ENCODE results near the gene TIMP2.
A peak's percentile ranks its signal among the peaks of the same experiment; 100 is the strongest.

TIMP2 gene

GRCh38 chr17:78896091-78896833 lies 28.9 kb downstream of the TIMP2 start:
- no peak for TF ChIP-seq CTCF (IDR thresholded peaks at IDR 0.05)

GRCh38 chr17:78895322-78895721 lies 29.9 kb downstream of the TIMP2 start:
- Histone ChIP-seq H3K27ac (peak overlapping the region; percentile 43 to 66), H3K27me3 (no peaks in the 10 kb centered on the region), H3K4me1 (peaks cover 0 to 100% (median 72%) of the 10 kb centered on the region in 4 donors)

More at GRCh38 chr17:78896091-78896833, 28.9 kb downstream of the TIMP2 start:
- H3K36me3 ChIP-seq, result peaks cover 0 to 21% (median 6%) of the 10 kb centered on the region in 3 donors
- H3K27ac ChIP-seq, result peak overlapping the region; percentile 43 to 66
- H3K27me3 ChIP-seq, result no peaks in the 10 kb centered on the region
- DNase-seq, result no peak
- intact Hi-C loops (cut with DNase I; ENCODE audit: low total_unique reads), result no loop called here
- H3K4me1 ChIP-seq, result peaks cover 0 to 98% (median 72%) of the 10 kb centered on the region in 4 donors
- no peaks in the 10 kb centered on the region for H3K9me3 ChIP-seq
- H3K4me3 ChIP-seq, result peak overlapping the region in 1 of 2 donors; percentile 1

GRCh38 chr17:78893684-78894083 lies 31.5 kb downstream of the TIMP2 start:
- intact Hi-C loops (cut with DNase I; ENCODE audit: low total_unique reads), result no loop called here
- Histone ChIP-seq H3K9me3 (no peaks in the 10 kb centered on the region), H3K27ac (no peak overlapping the region), H3K4me3 (no peak overlapping the region), H3K27me3 (no peaks in the 10 kb centered on the region), H3K4me1 (peaks cover 0 to 100% (median 62%) of the 10 kb centered on the region in 4 donors), H3K36me3 (peaks cover 0 to 18% (median 0%) of the 10 kb centered on the region in 3 donors)
- no peak for DNase-seq
- TF ChIP-seq CTCF (IDR thresholded peaks at IDR 0.05), result no peak

More at GRCh38 chr17:78895322-78895721, 29.9 kb downstream of the TIMP2 start:
- no peaks in the 10 kb centered on the region for H3K9me3 ChIP-seq
- intact Hi-C loops (cut with DNase I; ENCODE audit: low total_unique reads), result no loop called here
- no peak overlapping the region for H3K4me3 ChIP-seq
- DNase-seq, result no peak
- TF ChIP-seq CTCF (IDR thresholded peaks at IDR 0.05), result no peak
- H3K36me3 ChIP-seq, result peaks cover 0 to 18% (median 0%) of the 10 kb centered on the region in 3 donors

- no peak overlapping the region for H3K27ac ChIP-seq
- H3K9me3 ChIP-seq, result no peaks in the 10 kb centered on the region
- no peak for DNase-seq
- no peak overlapping the region for H3K4me3 ChIP-seq
- peaks cover 0 to 13% (median 0%) of the 10 kb centered on the region in 3 donors for H3K36me3 ChIP-seq
- intact Hi-C loops (cut with DNase I; ENCODE audit: low total_unique reads), result no loop called here
- H3K27me3 ChIP-seq, result no peaks in the 10 kb centered on the region
- no peak for TF ChIP-seq CTCF (IDR thresholded peaks at IDR 0.05)
- H3K4me1 ChIP-seq, result peaks cover 0 to 95% (median 56%) of the 10 kb centered on the region in 4 donors
These were observed 32.2 kb downstream of the TIMP2 start for GRCh38 chr17:78892936-78893379.

GRCh38 chr17:78892520-78892919 lies 32.7 kb downstream of the TIMP2 start:
- H3K4me3 ChIP-seq, result no peak overlapping the region
- peak overlapping the region; percentile 21 to 25 for H3K27ac ChIP-seq
- H3K9me3 ChIP-seq, result no peaks in the 10 kb centered on the region
- H3K36me3 ChIP-seq, result peaks cover 0 to 11% (median 0%) of the 10 kb centered on the region in 3 donors
- H3K27me3 ChIP-seq, result no peaks in the 10 kb centered on the region
- no peak for TF ChIP-seq CTCF (IDR thresholded peaks at IDR 0.05)
- H3K4me1 ChIP-seq, result peaks cover 0 to 91% (median 52%) of the 10 kb centered on the region in 4 donors
- DNase-seq, result no peak
- intact Hi-C loops (cut with DNase I; ENCODE audit: low total_unique reads), result no loop called here
